HG03175 (cell line): ENCODE measurements around the gene SH2D2A.

Source experiments
- ATAC-seq: cut with Tn5 transposase; IDR thresholded peaks from one replicate; pipeline ENCODE4 v1.9.1; 2021; ENCODE audit warnings: mild to moderate bottlenecking, moderate library complexity; ENCODE audit not compliant: unreplicated experiment

Gene SH2D2A

DNA sequence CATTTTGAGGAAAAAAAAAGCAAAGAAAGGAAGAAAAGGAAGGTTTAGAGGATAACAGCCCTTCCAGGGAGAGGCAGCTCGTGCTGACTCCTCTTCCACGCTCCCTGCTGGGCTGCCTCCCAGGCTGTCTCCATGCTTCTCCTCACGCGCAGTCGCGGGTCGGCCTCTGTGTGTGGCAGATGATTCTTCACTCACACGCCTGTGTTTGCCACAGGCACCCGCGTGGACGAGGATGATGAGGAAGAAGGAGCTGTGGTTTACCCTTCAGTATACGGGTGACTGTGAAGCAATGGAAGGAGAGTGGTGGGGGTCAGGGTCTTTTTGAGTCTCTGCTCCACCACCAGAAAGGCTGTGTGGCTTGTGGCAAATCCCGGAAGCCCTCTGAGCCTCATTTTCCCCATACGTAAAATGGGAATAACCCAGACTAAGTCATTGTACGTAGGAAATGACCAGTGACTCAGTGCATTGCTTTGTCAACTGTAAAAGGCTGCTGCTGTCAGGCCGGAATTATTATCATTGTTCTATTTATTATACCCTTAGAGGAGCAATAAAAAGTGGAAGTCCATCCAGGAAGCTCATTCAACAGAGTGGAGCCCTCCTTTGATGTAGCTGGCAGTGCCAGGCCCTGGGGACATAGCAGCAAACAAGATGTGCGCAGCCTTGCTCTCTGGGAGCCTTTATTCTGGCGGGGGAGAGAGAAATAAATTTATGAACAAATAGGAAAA lies 11.9 kb upstream of the SH2D2A start:
- no peak for ATAC-seq

DNA sequence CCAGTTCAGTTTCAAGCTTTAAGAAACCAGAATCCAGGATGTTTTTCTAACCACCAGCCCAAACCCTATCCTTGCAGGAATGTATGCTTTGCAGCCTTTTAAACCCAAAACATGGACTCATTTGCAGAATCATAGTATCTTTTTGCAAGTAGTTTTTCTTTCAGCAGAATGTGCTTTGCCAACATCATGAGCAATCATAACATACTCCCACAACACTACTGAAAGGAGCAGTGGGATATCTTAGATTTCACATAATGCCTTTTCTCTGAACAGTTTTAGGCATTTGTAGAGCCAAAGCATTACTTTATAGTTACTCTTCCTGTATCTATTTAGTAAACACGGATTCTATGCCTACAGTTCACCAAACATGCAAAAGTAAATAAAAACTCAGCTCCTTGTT lies 10.0 kb upstream of the SH2D2A start:
- ATAC-seq: no peak

DNA sequence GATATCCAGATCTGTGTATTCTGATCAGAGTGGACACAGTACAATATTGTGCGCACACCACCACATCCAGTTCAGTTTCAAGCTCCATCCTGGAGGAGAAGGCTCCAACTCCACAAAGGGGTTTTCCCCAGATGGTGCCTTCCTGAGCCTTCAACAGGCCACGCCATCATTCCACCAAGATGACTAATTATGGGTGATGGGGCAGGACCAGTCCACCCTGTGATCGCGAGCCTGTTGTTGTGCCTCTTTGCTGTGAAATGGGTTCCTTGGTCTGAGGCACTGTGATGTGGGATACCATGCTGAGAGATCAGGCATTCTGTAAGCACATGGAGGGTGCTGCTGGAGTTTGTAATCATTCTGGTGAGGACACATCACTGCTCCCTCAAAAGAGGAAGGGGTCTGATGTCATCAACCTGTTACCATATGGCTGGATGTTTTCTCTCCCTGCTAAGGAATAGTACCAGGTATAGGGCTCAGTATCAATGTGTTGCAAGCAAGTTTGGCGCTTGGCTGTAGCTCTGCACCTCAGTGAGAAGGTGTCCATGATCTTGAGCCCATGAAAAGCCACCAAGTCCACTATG lies 6.7 kb upstream of the SH2D2A start:
- no peak for ATAC-seq

DNA sequence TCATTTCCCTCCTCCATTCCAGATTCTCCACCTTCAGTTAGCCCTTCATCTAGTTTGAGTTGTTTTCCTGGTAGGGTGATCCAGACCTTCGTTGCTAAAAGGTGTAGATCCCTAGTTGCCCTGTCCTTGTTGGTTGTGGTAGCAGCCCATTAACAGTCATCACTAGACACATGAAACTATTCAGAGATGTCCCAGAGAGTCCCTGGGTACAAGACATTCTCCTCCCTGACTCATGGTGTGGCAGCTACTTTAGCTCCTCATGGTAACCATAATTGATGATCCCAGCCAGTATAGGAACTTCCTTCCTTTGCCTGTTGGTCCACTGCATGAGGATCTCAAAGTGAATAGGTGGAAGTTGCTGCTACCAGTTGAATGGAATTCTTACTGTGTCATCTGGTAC lies 6.0 kb upstream of the SH2D2A start:
- no peak for ATAC-seq

DNA sequence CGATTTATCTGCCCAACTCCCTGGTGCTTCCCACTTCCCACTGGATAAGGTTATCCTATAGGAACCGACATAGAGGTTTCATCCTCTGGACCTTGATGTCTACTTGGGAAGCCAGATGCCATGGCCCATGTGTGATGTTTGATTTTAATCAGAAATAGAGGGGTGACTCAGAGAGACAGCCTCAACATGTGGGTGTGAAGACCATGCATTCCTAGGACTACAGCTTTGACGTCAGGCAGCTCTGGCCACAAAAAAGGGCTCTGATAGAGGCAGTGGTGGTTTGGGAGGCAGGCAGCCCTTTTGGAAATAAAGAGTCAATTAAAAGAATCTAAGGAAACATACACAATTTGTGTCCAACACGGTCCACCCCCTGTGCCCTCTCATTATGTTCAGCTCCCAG lies 5.2 kb upstream of the SH2D2A start:
- no peak for ATAC-seq

DNA sequence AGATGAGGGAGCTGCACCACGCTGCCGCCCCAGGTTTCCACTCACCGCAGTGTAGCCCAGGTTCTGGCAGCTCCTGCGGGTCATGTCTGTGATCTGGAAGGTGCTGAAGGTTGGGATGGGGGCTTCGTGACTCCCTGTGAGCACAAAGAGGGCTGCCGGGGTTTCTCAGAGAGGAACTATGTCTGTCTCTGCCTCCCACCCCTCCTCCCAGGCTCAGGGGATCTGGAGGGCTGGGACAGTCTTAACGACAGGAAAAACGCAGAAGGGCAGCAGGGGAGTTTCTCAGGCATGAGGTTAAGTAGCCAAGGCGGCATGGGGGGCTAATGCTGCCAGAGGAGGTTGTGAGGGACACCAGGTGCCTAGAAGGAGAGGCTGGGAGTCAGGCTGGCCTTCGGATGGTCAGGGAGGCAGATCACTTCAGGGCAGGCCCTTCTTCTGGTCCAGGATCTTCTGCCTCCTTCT lies 656 bp downstream of the SH2D2A start:
- no peak for ATAC-seq

GRCh38 chr1:156815307-156815826 lies 1.3 kb downstream of the SH2D2A start:
- no peak for ATAC-seq

DNA sequence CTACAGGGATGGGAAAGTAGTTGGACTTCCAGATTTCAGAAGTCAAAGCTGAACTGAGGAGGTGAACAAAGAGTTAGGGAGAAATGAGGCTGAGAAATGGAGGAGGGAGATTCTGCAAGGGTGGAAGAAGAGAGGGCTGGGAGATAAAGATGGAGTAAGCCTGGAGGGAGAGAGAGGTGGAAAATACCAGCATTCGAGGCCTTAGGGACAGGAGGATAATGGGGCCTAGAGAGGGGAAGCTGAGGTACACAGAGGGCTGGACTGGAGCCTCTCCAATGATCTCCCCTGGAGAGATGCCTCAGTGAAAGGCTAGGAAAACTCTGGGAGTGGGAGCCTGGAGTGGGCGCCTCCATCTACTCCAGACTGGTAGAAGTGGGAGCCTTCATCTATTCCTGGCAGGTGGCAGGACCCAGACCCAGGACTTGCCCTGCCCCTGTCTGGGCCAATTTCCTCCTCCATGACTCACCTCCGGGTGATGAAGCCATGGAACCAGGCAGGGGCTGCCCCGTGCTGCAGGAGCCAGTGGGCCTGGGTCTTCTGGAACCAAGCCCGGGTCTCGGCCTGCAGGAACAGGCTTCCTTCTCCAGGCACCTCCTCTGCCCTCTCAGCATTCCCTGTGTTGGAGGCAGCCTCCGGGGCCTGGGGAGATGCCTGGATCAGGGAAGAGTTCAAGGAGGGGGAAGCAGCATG lies 1.9 kb downstream of the SH2D2A start:
- ATAC-seq: no peak

- ATAC-seq: no peak
Observed at GRCh38 chr1:156813750-156814570, 2.7 kb downstream of the SH2D2A start.

GRCh38 chr1:156813298-156813697 lies 3.4 kb downstream of the SH2D2A start:
- no peak for ATAC-seq

DNA sequence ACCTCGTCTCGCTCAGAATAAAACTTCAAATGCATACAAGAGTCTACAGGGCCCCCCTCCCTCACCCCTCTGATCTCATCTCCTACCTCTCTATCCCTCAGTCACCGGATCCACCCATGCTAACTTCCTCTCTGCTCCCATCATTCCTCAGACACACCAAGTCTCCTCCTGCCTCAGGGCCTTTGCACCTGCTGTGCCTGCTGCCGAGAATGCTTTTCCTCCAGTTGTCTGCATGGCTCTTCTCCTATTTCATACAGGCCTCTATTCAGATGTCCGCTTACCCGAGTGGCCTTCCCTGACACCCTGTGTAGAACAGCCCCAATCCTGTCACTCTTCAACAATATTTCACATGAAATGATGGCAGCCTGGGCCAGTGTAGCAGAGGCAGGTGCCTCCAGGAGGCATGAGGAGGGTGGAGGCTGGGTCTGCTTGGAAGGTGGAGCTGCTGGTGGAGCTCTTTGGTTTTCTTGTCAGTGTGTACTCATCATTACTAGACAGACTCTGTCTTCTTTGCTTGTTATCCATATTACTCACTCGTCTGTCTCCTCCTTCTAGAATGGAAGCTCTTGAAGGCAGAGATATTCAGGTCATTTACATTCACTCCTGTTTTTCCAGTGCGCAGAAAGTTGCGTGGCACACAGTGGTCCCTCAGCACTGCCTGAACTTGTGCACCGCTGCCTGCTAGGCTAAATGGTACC lies 4.2 kb downstream of the SH2D2A start:
- no peak for ATAC-seq

GRCh38 chr1:156811168-156811567 lies 5.5 kb downstream of the SH2D2A start:
- no peak for ATAC-seq

DNA sequence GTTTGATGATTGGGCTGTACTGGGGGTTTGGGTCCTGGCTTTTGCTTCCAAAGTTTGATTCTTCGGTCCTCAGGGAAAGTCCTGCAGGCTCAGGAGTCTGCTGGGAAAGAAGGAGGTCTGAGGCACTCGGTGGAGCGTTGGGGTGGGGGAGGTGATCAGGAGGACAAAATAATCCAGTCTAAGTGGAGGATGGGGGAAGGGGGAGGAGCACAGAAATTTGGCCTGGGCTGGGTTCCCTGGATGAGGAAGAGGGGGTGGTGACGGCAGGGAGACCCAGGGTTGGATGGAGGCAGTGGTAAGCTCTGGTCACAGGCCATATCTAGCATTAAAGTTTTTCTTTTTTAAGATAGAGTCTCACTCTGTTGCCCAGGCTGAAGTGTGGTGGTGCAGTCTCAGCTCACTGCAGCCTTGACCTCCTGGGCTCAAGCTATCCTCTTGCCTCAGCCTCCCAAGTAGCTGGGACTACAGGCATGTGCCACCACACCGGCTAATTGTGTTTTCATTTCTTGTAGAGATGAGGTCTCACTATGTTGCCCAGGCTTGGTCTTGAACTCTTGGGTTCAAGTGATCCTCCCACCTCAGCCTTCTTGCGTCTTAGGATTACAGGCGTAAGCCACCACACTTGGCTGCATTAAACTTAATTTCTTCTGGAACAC lies 6.8 kb downstream of the SH2D2A start:
- no peak for ATAC-seq

DNA sequence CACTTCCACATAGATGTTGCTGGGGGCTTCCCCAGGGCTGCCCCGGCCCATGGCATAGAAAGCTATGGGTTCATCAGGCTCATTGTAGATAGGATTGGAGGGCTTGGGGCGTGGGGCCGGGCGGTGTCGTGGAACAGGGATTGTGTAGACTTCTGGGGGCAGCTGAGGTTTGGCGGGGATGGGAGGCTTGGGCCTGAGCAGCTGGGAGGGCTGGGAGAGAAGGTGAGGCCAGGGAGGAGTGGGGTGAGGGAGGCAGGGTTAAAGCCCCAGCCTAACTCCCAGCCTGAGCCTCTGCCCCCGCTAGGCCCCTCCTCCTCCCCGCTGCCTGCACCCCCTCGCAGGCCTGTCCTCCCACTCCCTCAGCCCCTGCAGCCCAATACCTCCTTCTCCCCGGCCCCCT lies 7.4 kb downstream of the SH2D2A start:
- ATAC-seq: no peak

- ATAC-seq: no peak
Observed at GRCh38 chr1:156808186-156809030, 8.2 kb downstream of the SH2D2A start.

- ATAC-seq: no peak
Observed at GRCh38 chr1:156807627-156808026, 9.0 kb downstream of the SH2D2A start.

GRCh38 chr1:156806512-156807440 lies 9.9 kb downstream of the SH2D2A start:
- no peak for ATAC-seq
